K562 (cell line): ENCODE results near the gene UBE3B. TPM values are rescaled to one million over a fixed set of nuclear protein-coding genes. Genes with fewer than 3 reads are reported as not detected.
A peak's percentile ranks its signal among the peaks of the same experiment; 100 is the strongest.

Source experiments
- ATF1 ChIP-seq, 2 experiments: fragments of 450-650 bp in 1 of 2; IDR thresholded peaks; 2 replicates each; pipeline ENCODE4 v1.6.1; 2016; ENCODE audit warnings: missing compliant biosample characterization in 1 of 2, missing genetic modification characterization in 1 of 2
- CHD4 ChIP-seq: fragments of 200-600 bp; sonication (generic); IDR thresholded peaks from 3 replicates; pipeline ENCODE4 v1.6.1; 2012; ENCODE audit warnings: low read depth, mild to moderate bottlenecking, mixed read lengths, low read length, inconsistent platforms; ENCODE audit not compliant: insufficient read depth, insufficient replicate concordance, poor library complexity, severe bottlenecking
- GTF2F1 ChIP-seq: IDR thresholded peaks from 2 replicates; pipeline ENCODE4 v1.6.1; 2011; ENCODE audit warnings: low read depth, low read length, improper control_type of control experiment
- HDAC3 ChIP-seq: fragments of 450-650 bp; IDR thresholded peaks from 2 replicates; pipeline ENCODE4 v1.6.1; 2018; ENCODE audit warnings: borderline replicate concordance, mild to moderate bottlenecking, moderate library complexity; ENCODE audit not compliant: partially characterized antibody
- HMG20A ChIP-seq: fragments of 450-650 bp; formaldehyde crosslinking; conservative IDR thresholded peaks from 2 replicates; pipeline ENCODE4 v1.4.0; 2020; ENCODE audit warnings: mild to moderate bottlenecking, mixed read lengths
- KAT8 ChIP-seq: fragments of 450-650 bp; IDR thresholded peaks from 2 replicates; pipeline ENCODE4 v1.6.1; 2016; ENCODE audit warnings: low read depth, mild to moderate bottlenecking
- MCM5 ChIP-seq: fragments of 450-650 bp; IDR thresholded peaks from 2 replicates; pipeline ENCODE4 v1.6.1; 2016; ENCODE audit warnings: low read depth
- MECOM ChIP-seq: fragments of 250-450 bp; sonication (Bioruptor Pico); IDR thresholded peaks from 2 replicates; pipeline ENCODE4 v1.8.0; 2022; ENCODE audit warnings: inconsistent platforms
- NELFE ChIP-seq: IDR thresholded peaks from 2 replicates; pipeline ENCODE4 v1.6.1; 2011; ENCODE audit warnings: mild to moderate bottlenecking; ENCODE audit not compliant: insufficient read depth, insufficient read length
- NFE2L1 ChIP-seq: fragments of 450-650 bp; IDR thresholded peaks from 2 replicates; pipeline ENCODE4 v1.6.1; 2016; ENCODE audit warnings: missing genetic modification characterization, low read depth, mild to moderate bottlenecking, missing compliant biosample characterization, moderate library complexity, borderline replicate concordance
- NFXL1 ChIP-seq: fragments of 450-650 bp; formaldehyde crosslinking; IDR thresholded peaks from 2 replicates; pipeline ENCODE4 v1.4.0; 2021; ENCODE audit warnings: mild to moderate bottlenecking
- PHF21A ChIP-seq: fragments of 450-650 bp; IDR thresholded peaks from 2 replicates; pipeline ENCODE4 v1.6.1; 2017; ENCODE audit warnings: low read depth, borderline replicate concordance
- PHF8 ChIP-seq: fragments of 200-600 bp; sonication (generic); IDR thresholded peaks from 2 replicates; pipeline ENCODE4 v1.6.1; 2012; ENCODE audit warnings: mixed run types, mild to moderate bottlenecking, inconsistent platforms, low read length, moderate library complexity, borderline replicate concordance
- POLR3G ChIP-seq: IDR thresholded peaks from 2 replicates; pipeline ENCODE4 v1.6.1; 2011; ENCODE audit not compliant: insufficient read length, insufficient replicate concordance; ENCODE audit errors: extremely low read depth
- RBM14 ChIP-seq: fragments of 200-400 bp; formaldehyde crosslinking; IDR thresholded peaks from 2 replicates; pipeline ENCODE4 v1.6.1; 2018; ENCODE audit warnings: low read depth, mild to moderate bottlenecking, low read length, moderate library complexity, borderline replicate concordance; ENCODE audit not compliant: insufficient read depth
- RBM15 ChIP-seq: fragments of 200-400 bp; formaldehyde crosslinking; IDR thresholded peaks from 2 replicates; pipeline ENCODE4 v1.6.1; 2018; ENCODE audit warnings: mild to moderate bottlenecking, low read length, moderate library complexity; ENCODE audit not compliant: insufficient read depth
- RBM25 ChIP-seq: fragments of 200-400 bp; formaldehyde crosslinking; IDR thresholded peaks from 2 replicates; pipeline ENCODE4 v1.6.1; 2018; ENCODE audit warnings: low read length, low read depth, moderate library complexity; ENCODE audit not compliant: severe bottlenecking
- RERE ChIP-seq: sonication (generic); formaldehyde crosslinking; IDR thresholded peaks from 2 replicates; pipeline ENCODE4 v1.8.0; 2023; ENCODE audit warnings: missing genetic modification reagents, mild to moderate bottlenecking, borderline replicate concordance
- SNRNP70 ChIP-seq: fragments of 200-400 bp; formaldehyde crosslinking; optimal IDR thresholded peaks from 2 replicates; pipeline ENCODE3; 2017; ENCODE audit warnings: low read depth, low read length
- TFAP4 ChIP-seq: sonication (generic); formaldehyde crosslinking; IDR thresholded peaks from 2 replicates; pipeline ENCODE4 v1.8.0; 2022; ENCODE audit warnings: missing genetic modification reagents, mild to moderate bottlenecking, moderate library complexity, borderline replicate concordance
- ZNF589 ChIP-seq: fragments of 200-800 bp; sonication (Bioruptor generic); IDR thresholded peaks from 2 replicates; pipeline ENCODE4 v1.6.1; 2016; ENCODE audit warnings: low read depth, missing genetic modification characterization, missing compliant biosample characterization
- ZNF77 ChIP-seq: fragments of 250-450 bp; sonication (Bioruptor Pico); IDR thresholded peaks from 2 replicates; pipeline ENCODE4 v1.5.0; 2020
- polyA plus RNA-seq, 8 experiments: library from polyadenylated mRNA; depleted of rRNA in 4 of 8; stranded (reverse) in 5 of 8; unstranded in 3 of 8; fragments of >200 nt; fragmentation: Nextera tagmentation in 2 of 8; fragmentation: Illumina TruSeq in 1 of 8; extraction: Ambion mirVana in 2 of 8; extraction: Trizol in 1 of 8; gene quantifications; 2 replicates each; pipeline versions ENCODE4 v1.2.1 to v1.2.3, GENCODE V29; 2011 to 2014; ENCODE audit warnings: inconsistent platforms in 1 of 8, missing spikeins in 1 of 8
- total RNA-seq, 7 experiments: library from RNA; depleted of rRNA in 6 of 7; stranded (reverse); fragments of >200 nt in 6 of 7; fragmentation: Illumina TruSeq in 2 of 7; extraction: Trizol in 2 of 7; gene quantifications; 2 replicates each; pipeline versions ENCODE4 v1.2.1 to v1.2.3, GENCODE V29; 2011 to 2021; ENCODE audit warnings: low replicate concordance in 1 of 7

Gene UBE3B
- total and polyA plus RNA-seq, 9 of the 15 experiments (the other 6 are each of a cell fraction or from before 2014, with no cell fraction given): 7.6 to 23.6 (median 15.5) TPM

- TF ChIP-seq NELFE (no peak), RERE (CRISPR knock-in tag) (no peak), ZNF77 (no peak), CHD4 (no peak), PHF21A (no peak), PHF8 (peak; percentile 97), MECOM (CRISPR knock-in tag) (0 out of 2 replicates have a peak, but pooled peaks have one; percentile 32), RBM25 (no peak), RBM15 (no peak), ATF1 (CRISPR knock-in tag; IDR thresholded peaks at IDR 0.05) (no peak), ATF1 (tag; IDR thresholded peaks at IDR 0.05) (peak; percentile 95), RBM14 (no peak), NFXL1 (no peak), HMG20A (CRISPR knock-in tag) (no peak), SNRNP70 (no peak), TFAP4 (peak; percentile 78; the same call in 1 of the 2 replicates), ZNF589 (CRISPR knock-in tag) (no peak), HDAC3 (peak; percentile 35), NFE2L1 (tag) (no peak), GTF2F1 (no peak), KAT8 (peak; percentile 87), MCM5 (no peak), POLR3G (no peak)
These were observed at the start of gene UBE3B, which contains the start of gene KCTD10 (continued) for GRCh38 chr12:109477185-109477962.
